ENCODE measurements around the gene GABRD. TPM values are rescaled to one million over a fixed set of nuclear protein-coding genes. Genes with fewer than 3 reads are reported as not detected.
A peak's percentile ranks its signal among the peaks of the same experiment; 100 is the strongest.

GABRD gene
- total RNA-seq, 1 donor from 2014 or later = not detected

- H3K27me3 ChIP-seq = peaks cover 9% of the 10 kb centered on the region
- intact Hi-C loops (cut with DNase I) = no loop called here
- peaks cover 0 to 3% of the 10 kb centered on the region in 2 donors for H3K4me1 ChIP-seq
- no peaks in the 10 kb centered on the region for H3K9me3 ChIP-seq
- H3K36me3 ChIP-seq = no peaks in the 10 kb centered on the region
- no peak for TF ChIP-seq CTCF (IDR thresholded peaks at IDR 0.05)
- DNase-seq (ENCODE audit: low spot score in 2 of 2) = no peak
- H3K4me3 ChIP-seq = no peak overlapping the region
- H3K27ac ChIP-seq = no peak overlapping the region
Measured at GRCh38 chr1:2016123-2016522, 3.0 kb upstream of the GABRD start.

GRCh38 chr1:2018217-2019171 is 651 bp upstream of the GABRD start:
- no peak overlapping the region for H3K27ac ChIP-seq
- H3K27me3 ChIP-seq = peaks cover 25% of the 10 kb centered on the region
- TF ChIP-seq CTCF (IDR thresholded peaks at IDR 0.05) = no peak
- DNase-seq (ENCODE audit: low spot score in 2 of 2) = no peak
- H3K36me3 ChIP-seq = no peaks in the 10 kb centered on the region
- intact Hi-C loops (cut with DNase I) = no loop called here
- no peaks in the 10 kb centered on the region for H3K9me3 ChIP-seq
- no peak overlapping the region for H3K4me3 ChIP-seq
- H3K4me1 ChIP-seq = peaks cover 0 to 3% of the 10 kb centered on the region in 2 donors

- H3K4me1 ChIP-seq = peaks cover 0 to 3% of the 10 kb centered on the region in 2 donors
- no peak for TF ChIP-seq CTCF (IDR thresholded peaks at IDR 0.05)
- no peak overlapping the region for H3K27ac ChIP-seq
- H3K4me3 ChIP-seq = peak overlapping the region; percentile 14 to 30
- no peak for DNase-seq (ENCODE audit: low spot score in 2 of 2)
- H3K36me3 ChIP-seq = no peaks in the 10 kb centered on the region
- intact Hi-C loops (cut with DNase I) = no loop called here
- H3K27me3 ChIP-seq = peaks cover 25% of the 10 kb centered on the region
- H3K9me3 ChIP-seq = no peaks in the 10 kb centered on the region
Measured at GRCh38 chr1:2019571-2020309, 595 bp downstream of the GABRD start.

GRCh38 chr1:2020310-2020655 is 1.1 kb downstream of the GABRD start:
- intact Hi-C loops (cut with DNase I) = no loop called here
- H3K9me3 ChIP-seq = no peaks in the 10 kb centered on the region
- H3K27ac ChIP-seq = no peak overlapping the region
- no peak for TF ChIP-seq CTCF (IDR thresholded peaks at IDR 0.05)
- no peak for DNase-seq (ENCODE audit: low spot score in 2 of 2)
- H3K27me3 ChIP-seq = peaks cover 25% of the 10 kb centered on the region
- no peak overlapping the region for H3K4me3 ChIP-seq
- peaks cover 0 to 3% of the 10 kb centered on the region in 2 donors for H3K4me1 ChIP-seq
- no peaks in the 10 kb centered on the region for H3K36me3 ChIP-seq

- intact Hi-C loops (cut with DNase I) = no loop called here
- H3K36me3 ChIP-seq = no peaks in the 10 kb centered on the region
- H3K27me3 ChIP-seq = peaks cover 25% of the 10 kb centered on the region
- DNase-seq (ENCODE audit: low spot score in 2 of 2) = no peak
- no peak overlapping the region for H3K27ac ChIP-seq
- TF ChIP-seq CTCF (IDR thresholded peaks at IDR 0.05) = no peak
- H3K4me3 ChIP-seq = no peak overlapping the region
- H3K9me3 ChIP-seq = no peaks in the 10 kb centered on the region
- peaks cover 0 to 3% of the 10 kb centered on the region in 2 donors for H3K4me1 ChIP-seq
Measured at GRCh38 chr1:2021550-2021949, 2.4 kb downstream of the GABRD start.

Measured in ascending aorta (tissue), 2 donors.